NCI-H748 treated with DMSO at 0.1 percent for 48 hours (cell line): ENCODE measurements around the gene UGT2B28.
"Not testable (repeated sequence)": the region's sequence is repeated elsewhere in the genome, so short reads cannot be mapped to it uniquely, and the experiment has no call there.

Experiments
- DNase-seq: peaks from one replicate; lab custom pipeline; 2025; lab: John Stamatoyannopoulos, UW

Gene UGT2B28

GRCh38 chr4:69280081-69280480 lies at the start of gene UGT2B28:
Gene UGT2B28, plus strand, starts transcription at chr4:69280475. Its CDS starts 26 bp downstream, at chr4:69280501.
- not testable (repeated sequence) for DNase-seq

- no peak for DNase-seq
Observed at GRCh38 chr4:69239092-69239491, 41.2 kb upstream of the UGT2B28 start.

- no peak for DNase-seq
Observed at GRCh38 chr4:69239557-69240168, 40.6 kb upstream of the UGT2B28 start.

- not testable (repeated sequence) for DNase-seq
Observed at GRCh38 chr4:69240787-69241186, 39.5 kb upstream of the UGT2B28 start.

- DNase-seq: not testable (repeated sequence)
Observed at GRCh38 chr4:69241746-69242145, 38.5 kb upstream of the UGT2B28 start.

GRCh38 chr4:69242562-69243240 lies 37.6 kb upstream of the UGT2B28 start:
- DNase-seq: not testable (repeated sequence)

- not testable (repeated sequence) for DNase-seq
Observed at GRCh38 chr4:69250884-69251283, 29.4 kb upstream of the UGT2B28 start.

GRCh38 chr4:69253147-69253772 lies 27.0 kb upstream of the UGT2B28 start:
- not testable (repeated sequence) for DNase-seq

GRCh38 chr4:69268612-69269011 lies 11.7 kb upstream of the UGT2B28 start:
- not testable (repeated sequence) for DNase-seq

GRCh38 chr4:69296356-69296755 lies 16.1 kb downstream of the UGT2B28 start:
- not testable (repeated sequence) for DNase-seq

GRCh38 chr4:69308426-69309033 lies 28.3 kb downstream of the UGT2B28 start:
- DNase-seq: not testable (repeated sequence)

- not testable (repeated sequence) for DNase-seq
Observed at GRCh38 chr4:69309549-69310076, 29.3 kb downstream of the UGT2B28 start.

- not testable (repeated sequence) for DNase-seq
Observed at GRCh38 chr4:69310262-69310661, 30.0 kb downstream of the UGT2B28 start.

- DNase-seq: peak; percentile 0
Observed at GRCh38 chr4:69317669-69318298, 37.5 kb downstream of the UGT2B28 start.

GRCh38 chr4:69321153-69321729 lies 41.0 kb downstream of the UGT2B28 start:
- DNase-seq: peak; percentile 0

- DNase-seq: no peak
Observed at GRCh38 chr4:69322055-69322454, 41.8 kb downstream of the UGT2B28 start.

GRCh38 chr4:69323284-69323683 lies 43.0 kb downstream of the UGT2B28 start:
- DNase-seq: no peak

GRCh38 chr4:69330345-69331047 lies 50.2 kb downstream of the UGT2B28 start:
- no peak for DNase-seq

- DNase-seq: not testable (repeated sequence)
Observed at GRCh38 chr4:69331304-69331703, 51.0 kb downstream of the UGT2B28 start.

GRCh38 chr4:69335485-69335884 lies 55.2 kb downstream of the UGT2B28 start:
- not testable (repeated sequence) for DNase-seq

GRCh38 chr4:69343114-69343513 lies 62.8 kb downstream of the UGT2B28 start:
- DNase-seq: not testable (repeated sequence)
